ENCODE data around the gene IPO11.

IPO11 gene

GRCh38 chr5:62412549-62413329 lies at the start of gene IPO11:
IPO11 (plus strand) TSS chr5:62412763; CDS start chr5:62437280, 24,517 bp downstream.
- DNase-seq = peak; percentile 99

GRCh38 chr5:62369039-62369438 lies 43.5 kb upstream of the IPO11 start:
- no peak for DNase-seq

GRCh38 chr5:62371409-62371808 lies 41.2 kb upstream of the IPO11 start:
- no peak for DNase-seq

- no peak for DNase-seq
These were observed 40.0 kb upstream of the IPO11 start for GRCh38 chr5:62372600-62372999.

- DNase-seq = no peak
These were observed 39.2 kb upstream of the IPO11 start for GRCh38 chr5:62373382-62373781.

- DNase-seq = no peak
These were observed 38.5 kb upstream of the IPO11 start for GRCh38 chr5:62374090-62374489.

GRCh38 chr5:62375627-62376026 lies 36.9 kb upstream of the IPO11 start:
- DNase-seq = no peak

- no peak for DNase-seq
These were observed 36.5 kb upstream of the IPO11 start for GRCh38 chr5:62376064-62376463.

GRCh38 chr5:62385131-62385530 lies 27.4 kb upstream of the IPO11 start:
- no peak for DNase-seq

- no peak for DNase-seq
These were observed 26.7 kb upstream of the IPO11 start for GRCh38 chr5:62385816-62386400.

- no peak for DNase-seq
These were observed 25.7 kb upstream of the IPO11 start for GRCh38 chr5:62386824-62387223.

GRCh38 chr5:62395210-62395950 lies 17.2 kb upstream of the IPO11 start:
- DNase-seq = no peak

- DNase-seq = peak; percentile 95
These were observed 8.9 kb upstream of the IPO11 start, which contains the start of gene DIMT1 for GRCh38 chr5:62403411-62404250. DIMT1 (minus strand) TSS chr5:62403905; CDS start chr5:62403772, 133 bp downstream.

- no peak for DNase-seq
These were observed 1.1 kb downstream of the IPO11 start for GRCh38 chr5:62413711-62414110.

GRCh38 chr5:62418462-62419076 lies 6.0 kb downstream of the IPO11 start:
- DNase-seq = no peak

GRCh38 chr5:62419609-62420008 lies 7.0 kb downstream of the IPO11 start:
- DNase-seq = no peak

GRCh38 chr5:62421414-62421813 lies 8.9 kb downstream of the IPO11 start:
- no peak for DNase-seq

GRCh38 chr5:62424763-62425162 lies 12.2 kb downstream of the IPO11 start:
- no peak for DNase-seq

- no peak for DNase-seq
These were observed 19.4 kb downstream of the IPO11 start for GRCh38 chr5:62431735-62432620.

- DNase-seq = no peak
These were observed 20.1 kb downstream of the IPO11 start for GRCh38 chr5:62432621-62433064.

- no peak for DNase-seq
These were observed 36.0 kb downstream of the IPO11 start for GRCh38 chr5:62448528-62448927.

Measured in stimulated activated CD4-positive, alpha-beta T cell treated with anti-CD3 and anti-CD28 coated beads, Interleukin-4, amount 100 ng/mL, for 24 hours (primary cell).